ENCODE data around the gene TNFSF13.
A peak's percentile ranks its signal among the peaks of the same experiment; 100 is the strongest.

TNFSF13 gene

GRCh38 chr17:7553356-7553755 is 5.2 kb upstream of the TNFSF13 start:
- no peak for DNase-seq

GRCh38 chr17:7555320-7555948 is 3.1 kb upstream of the TNFSF13 start:
- DNase-seq, result no peak

GRCh38 chr17:7556627-7557026 is 1.9 kb upstream of the TNFSF13 start:
- DNase-seq, result no peak

- DNase-seq, result no peak
Observed at GRCh38 chr17:7557147-7557764, 1.3 kb upstream of the TNFSF13 start.

GRCh38 chr17:7557775-7558543 is 591 bp upstream of the TNFSF13 start:
- DNase-seq, result no peak

GRCh38 chr17:7559320-7560171 is 996 bp downstream of the TNFSF13 start:
- no peak for DNase-seq

GRCh38 chr17:7560172-7561027 is 1.9 kb downstream of the TNFSF13 start:
- peak; percentile 57 for DNase-seq

GRCh38 chr17:7561028-7561575 is 2.6 kb downstream of the TNFSF13 start:
- DNase-seq, result peak; percentile 83

- peak; percentile 92 for DNase-seq
Observed at GRCh38 chr17:7561589-7562207, 3.1 kb downstream of the TNFSF13 start, which contains the start of gene SENP3. Gene SENP3, plus strand, starts transcription at chr17:7561919. Its CDS starts 1,158 bp downstream, at chr17:7563077.

- DNase-seq, result no peak
Observed at GRCh38 chr17:7562208-7562605, 3.7 kb downstream of the TNFSF13 start.

GRCh38 chr17:7563115-7563869 is 4.7 kb downstream of the TNFSF13 start:
- DNase-seq, result no peak

- DNase-seq, result no peak
Observed at GRCh38 chr17:7569571-7569970, 11.0 kb downstream of the TNFSF13 start.

- DNase-seq, result no peak
Observed at GRCh38 chr17:7570351-7570750, 11.8 kb downstream of the TNFSF13 start.

- no peak for DNase-seq
Observed at GRCh38 chr17:7572338-7572587, 13.7 kb downstream of the TNFSF13 start.

- DNase-seq, result peak; percentile 99
Observed at GRCh38 chr17:7572588-7573323, 14.2 kb downstream of the TNFSF13 start.

GRCh38 chr17:7573324-7574080 is 15.0 kb downstream of the TNFSF13 start:
- peak; percentile 91 for DNase-seq

- no peak for DNase-seq
Observed at GRCh38 chr17:7574176-7574953, 15.8 kb downstream of the TNFSF13 start.

- no peak for DNase-seq
Observed at GRCh38 chr17:7575481-7575883, 16.9 kb downstream of the TNFSF13 start.

Measured in activated CD8-positive, alpha-beta memory T cell treated with anti-CD3 and anti-CD28 coated beads, Interleukin-2, amount 50 U/mL, for 4 hours (primary cell).